ENCODE measurements around the gene CCDC102A.

The CCDC102A gene

GRCh38 chr16:57517397-57518367 is 18.7 kb downstream of the CCDC102A start:
- no peak for DNase-seq

- DNase-seq, result no peak
Observed at GRCh38 chr16:57516773-57517172, 19.6 kb downstream of the CCDC102A start.

- no peak for DNase-seq
Observed at GRCh38 chr16:57516176-57516725, 20.1 kb downstream of the CCDC102A start.

- DNase-seq, result no peak
Observed at GRCh38 chr16:57514791-57515600, 21.4 kb downstream of the CCDC102A start.

GRCh38 chr16:57514371-57514770 is 22.0 kb downstream of the CCDC102A start:
- no peak for DNase-seq

- DNase-seq, result no peak
Observed at GRCh38 chr16:57513371-57514102, 22.8 kb downstream of the CCDC102A start.

GRCh38 chr16:57512296-57513001 is 23.9 kb downstream of the CCDC102A start:
- DNase-seq, result no peak

GRCh38 chr16:57510016-57510871 is 26.1 kb downstream of the CCDC102A start:
- DNase-seq, result peak; percentile 46

- no peak for DNase-seq
Observed at GRCh38 chr16:57509231-57509923, 27.0 kb downstream of the CCDC102A start.

GRCh38 chr16:57508035-57508425 is 28.3 kb downstream of the CCDC102A start:
- no peak for DNase-seq

- DNase-seq, result peak; percentile 68
Observed at GRCh38 chr16:57507136-57508034, 29.0 kb downstream of the CCDC102A start.

GRCh38 chr16:57505169-57505568 is 31.2 kb downstream of the CCDC102A start:
- DNase-seq, result no peak

- no peak for DNase-seq
Observed at GRCh38 chr16:57504491-57504890, 31.9 kb downstream of the CCDC102A start.

GRCh38 chr16:57504001-57504400 is 32.4 kb downstream of the CCDC102A start:
- no peak for DNase-seq

- no peak for DNase-seq
Observed at GRCh38 chr16:57503366-57503765, 33.0 kb downstream of the CCDC102A start.

- no peak for DNase-seq
Observed at GRCh38 chr16:57502048-57502775, 34.2 kb downstream of the CCDC102A start.

GRCh38 chr16:57501492-57501891 is 34.9 kb downstream of the CCDC102A start:
- DNase-seq, result no peak

GRCh38 chr16:57500578-57501111 is 35.7 kb downstream of the CCDC102A start:
- no peak for DNase-seq

Measured in eye (tissue), 1 donor.